ENCODE measurements around the gene ATP11B.

Gene ATP11B

GRCh38 chr3:182947888-182948287 is 154.6 kb downstream of the ATP11B start:
- no peak for TF ChIP-seq RARB (CRISPR knock-in tag; IDR thresholded peaks at IDR 0.05)
- no peak for TF ChIP-seq PPARA (CRISPR knock-in tag; IDR thresholded peaks at IDR 0.05; ENCODE audit: borderline replicate concordance)
- no peak for TF ChIP-seq ZNF565 (CRISPR knock-in tag; conservative IDR thresholded peaks at IDR 0.05; ENCODE audit: low read depth)
- no peak for TF ChIP-seq GLIS3 (CRISPR knock-in tag; IDR thresholded peaks at IDR 0.05)
- no peak for TF ChIP-seq ZFP30 (CRISPR knock-in tag; IDR thresholded peaks at IDR 0.05)
- ATAC-seq = peak; percentile 33; the same call in 2 of the 3 replicates

GRCh38 chr3:182948305-182948704 is 155.0 kb downstream of the ATP11B start:
- no peak for ATAC-seq

More at GRCh38 chr3:182948305-182948704, 155.0 kb downstream of the ATP11B start:
- TF ChIP-seq ZNF565 (CRISPR knock-in tag; conservative IDR thresholded peaks at IDR 0.05; ENCODE audit: low read depth) (no peak), CSDC2 (CRISPR knock-in tag; IDR thresholded peaks at IDR 0.05) (no peak), CSRNP3 (CRISPR knock-in tag; IDR thresholded peaks at IDR 0.05) (no peak), ZFP3 (CRISPR knock-in tag; IDR thresholded peaks at IDR 0.05) (no peak), ZNF8 (CRISPR knock-in tag; IDR thresholded peaks at IDR 0.05) (no peak), PPARA (CRISPR knock-in tag; IDR thresholded peaks at IDR 0.05; ENCODE audit: borderline replicate concordance) (no peak), CREB5 (CRISPR knock-in tag; IDR thresholded peaks at IDR 0.05; ENCODE audit: low read depth) (no peak), ESRRG (CRISPR knock-in tag; IDR thresholded peaks at IDR 0.05) (no peak), ZNF70 (CRISPR knock-in tag; IDR thresholded peaks at IDR 0.05) (no peak), POU6F1 (CRISPR knock-in tag; IDR thresholded peaks at IDR 0.05; ENCODE audit: borderline replicate concordance, low read depth) (no peak), GLIS3 (CRISPR knock-in tag; IDR thresholded peaks at IDR 0.05) (no peak), OSR1 (CRISPR knock-in tag; IDR thresholded peaks at IDR 0.05) (no peak), ZC3H10 (CRISPR knock-in tag; IDR thresholded peaks at IDR 0.05) (no peak), TOX (CRISPR knock-in tag; IDR thresholded peaks at IDR 0.05; ENCODE audit: borderline replicate concordance) (no peak), ISL1 (CRISPR knock-in tag; IDR thresholded peaks at IDR 0.05) (no peak), ZFP30 (CRISPR knock-in tag; IDR thresholded peaks at IDR 0.05) (no peak), TSHZ2 (CRISPR knock-in tag; IDR thresholded peaks at IDR 0.05) (no peak), BACH2 (CRISPR knock-in tag; IDR thresholded peaks at IDR 0.05; ENCODE audit: borderline replicate concordance) (no peak), TCF4 (CRISPR knock-in tag; IDR thresholded peaks at IDR 0.05; ENCODE audit: borderline replicate concordance) (no peak), PATZ1 (CRISPR knock-in tag; IDR thresholded peaks at IDR 0.05; ENCODE audit: borderline replicate concordance) (no peak)
